HG03135 (cell line): Measurements from ENCODE around the gene DGUOK.
"Not testable (repeated sequence)": the region's sequence is repeated elsewhere in the genome, so short reads cannot be mapped to it uniquely, and the experiment has no call there.

ENCODE experiments used
- ATAC-seq: cut with Tn5 transposase; IDR thresholded peaks from one replicate; pipeline ENCODE4 v1.9.1; 2021; ENCODE audit warnings: mild to moderate bottlenecking, moderate library complexity; ENCODE audit not compliant: unreplicated experiment

Gene DGUOK

DNA sequence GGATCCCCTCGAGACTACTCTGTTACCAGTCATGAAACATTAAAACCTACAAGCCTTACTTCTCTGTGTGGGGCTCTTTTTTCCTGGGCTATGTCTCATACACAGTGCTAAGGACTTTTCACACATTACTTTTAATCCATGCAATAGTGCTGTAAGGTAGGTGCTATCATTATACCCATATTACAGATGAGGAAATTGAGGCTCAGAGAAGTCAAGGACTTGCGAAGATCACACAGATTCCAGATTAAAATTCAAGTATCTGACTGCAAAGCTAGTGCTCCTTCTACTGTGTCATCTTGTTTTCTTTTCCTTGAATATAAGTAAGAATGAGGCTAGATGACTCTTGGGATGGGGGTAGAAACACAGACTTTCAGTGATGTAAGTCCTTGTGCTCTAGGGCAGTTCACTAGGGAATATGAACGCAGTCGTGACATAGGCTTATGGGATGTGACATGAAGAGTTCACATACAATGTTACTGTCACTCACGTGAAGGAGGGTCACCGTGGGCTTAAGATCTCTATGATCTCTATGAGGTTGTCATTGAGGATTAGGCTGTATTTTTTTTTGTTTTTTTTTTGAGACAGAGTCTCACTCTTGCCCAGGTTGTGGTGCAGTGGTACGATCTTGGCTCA lies 7.0 kb upstream of the DGUOK start:
- no peak for ATAC-seq

- ATAC-seq: no peak
Measured at GRCh38 chr2:73920577-73921545, 5.8 kb upstream of the DGUOK start.

DNA sequence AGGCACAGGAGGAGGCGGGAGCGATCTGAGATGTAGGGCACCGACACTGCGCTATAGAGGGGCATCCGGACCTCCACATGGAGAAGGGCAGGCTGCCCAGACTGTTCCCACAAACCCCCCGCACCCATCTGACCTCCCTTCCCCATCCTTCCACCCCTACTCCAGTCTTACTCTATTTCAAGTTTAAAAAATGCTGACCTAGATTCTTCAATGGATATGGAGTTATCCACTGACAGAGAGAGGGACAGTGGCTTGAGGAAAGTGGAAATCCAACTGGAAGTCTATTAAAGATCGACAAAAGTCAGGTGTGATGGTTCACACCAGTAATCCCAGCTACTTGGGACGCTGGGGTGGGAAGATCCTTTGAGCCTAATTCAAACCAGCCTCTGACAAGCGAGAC lies 5.1 kb upstream of the DGUOK start:
- no peak for ATAC-seq

DNA sequence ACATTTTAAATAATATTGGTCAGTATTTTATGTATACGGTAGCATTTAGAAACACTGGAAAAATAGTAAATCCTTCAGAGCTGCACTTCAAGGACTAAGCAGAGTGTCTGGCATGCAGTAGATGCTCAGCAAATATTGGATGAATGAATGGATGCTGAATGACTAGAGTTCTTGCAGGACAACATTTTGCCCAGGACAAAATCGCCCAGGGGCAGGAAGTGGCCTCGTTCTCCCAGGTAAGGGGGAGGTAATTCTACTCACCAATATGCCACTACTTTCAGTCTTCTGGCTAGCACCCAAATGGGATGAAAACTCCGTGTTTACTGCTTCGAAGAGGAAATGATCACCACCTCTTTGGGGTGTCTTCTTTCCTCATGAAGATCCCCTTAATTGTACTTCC lies 4.0 kb upstream of the DGUOK start:
- no peak for ATAC-seq

- ATAC-seq: no peak
Measured at GRCh38 chr2:73925033-73925704, 1.5 kb upstream of the DGUOK start.

GRCh38 chr2:73925853-73926492 lies 707 bp upstream of the DGUOK start:
- ATAC-seq: no peak

DNA sequence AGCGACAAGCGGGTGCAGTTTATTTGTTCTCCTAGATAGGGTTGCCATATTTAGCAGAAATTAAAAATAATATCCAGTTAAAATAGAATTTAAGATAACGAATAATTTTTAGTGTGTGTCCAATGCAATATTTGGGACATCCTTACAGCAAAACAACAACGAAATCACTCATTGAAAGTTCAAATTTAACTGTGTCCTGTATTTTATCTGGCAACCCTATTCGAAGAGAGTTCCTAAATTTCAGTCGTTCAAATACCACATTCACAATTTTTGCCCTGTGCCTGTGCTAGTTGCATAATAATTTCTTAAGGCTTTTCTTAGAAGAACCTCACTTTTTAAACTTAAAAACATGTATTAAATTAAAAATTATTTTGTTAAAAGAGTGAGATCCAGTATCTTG lies 664 bp downstream of the DGUOK start:
- no peak for ATAC-seq

GRCh38 chr2:73928963-73929347 lies 2.3 kb downstream of the DGUOK start:
- no peak for ATAC-seq

DNA sequence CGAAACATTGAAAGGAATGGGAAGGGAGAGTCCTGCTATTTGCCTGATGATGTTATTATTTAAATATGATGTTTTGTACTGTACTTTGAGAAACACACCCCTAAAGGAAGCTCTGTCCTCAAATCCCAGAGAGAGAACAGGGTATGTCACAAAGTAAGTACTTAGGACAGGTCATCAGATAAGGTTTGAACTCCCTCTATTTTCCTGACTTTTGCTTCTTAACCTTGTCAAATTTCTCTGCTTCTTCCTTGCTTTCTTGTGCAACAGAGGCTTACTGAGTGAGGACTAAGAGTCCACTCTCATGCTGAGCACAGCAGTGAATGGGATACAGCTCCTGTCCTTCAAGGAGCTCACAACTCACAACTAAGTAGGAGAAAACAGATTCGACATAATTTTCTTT lies 3.7 kb downstream of the DGUOK start:
- ATAC-seq: no peak

- no peak for ATAC-seq
Measured at GRCh38 chr2:73931531-73932500, 5.1 kb downstream of the DGUOK start.

- ATAC-seq: no peak
Measured at GRCh38 chr2:73933194-73933593, 6.5 kb downstream of the DGUOK start.

DNA sequence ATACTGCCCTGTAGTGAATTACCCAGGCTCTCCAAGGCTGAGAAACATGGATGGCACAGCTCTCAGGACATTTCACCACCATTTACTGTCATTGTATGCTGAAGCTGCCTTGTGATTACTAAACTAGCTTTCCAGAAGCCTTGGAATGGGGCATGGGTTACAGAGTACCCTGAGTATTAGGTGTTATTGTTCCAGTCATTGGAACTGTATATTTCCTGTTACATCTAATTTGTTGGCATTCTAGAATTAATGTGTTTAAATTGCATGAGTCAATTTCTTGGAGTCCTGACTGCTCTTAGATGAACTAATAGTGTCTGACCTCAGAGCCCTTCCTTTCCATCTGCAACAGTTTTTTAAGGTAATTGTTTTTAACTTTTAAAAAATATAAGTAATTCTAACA lies 9.0 kb downstream of the DGUOK start:
- ATAC-seq: no peak

GRCh38 chr2:73937103-73937885 lies 10.6 kb downstream of the DGUOK start:
- no peak for ATAC-seq

DNA sequence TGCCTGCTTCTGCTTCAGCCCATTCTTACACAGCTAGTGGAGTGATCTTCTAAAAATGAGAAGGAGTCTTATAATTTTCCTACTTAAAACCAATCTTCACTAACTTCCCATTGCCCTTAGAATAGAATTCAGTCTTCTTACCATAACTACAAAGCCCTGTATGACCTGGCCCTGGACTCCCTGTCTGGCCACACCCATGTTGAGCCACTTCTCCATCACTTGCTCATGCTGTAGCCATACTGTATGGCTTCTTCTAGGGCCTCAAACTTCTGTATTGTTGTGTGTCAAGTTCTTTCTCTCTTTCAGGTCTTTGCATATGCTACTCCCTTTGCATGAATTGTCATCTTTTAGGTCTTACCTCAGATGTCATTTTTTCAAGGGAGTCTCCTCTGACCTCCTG lies 11.2 kb downstream of the DGUOK start:
- ATAC-seq: no peak

GRCh38 chr2:73938718-73939352 lies 12.2 kb downstream of the DGUOK start:
- ATAC-seq: no peak

DNA sequence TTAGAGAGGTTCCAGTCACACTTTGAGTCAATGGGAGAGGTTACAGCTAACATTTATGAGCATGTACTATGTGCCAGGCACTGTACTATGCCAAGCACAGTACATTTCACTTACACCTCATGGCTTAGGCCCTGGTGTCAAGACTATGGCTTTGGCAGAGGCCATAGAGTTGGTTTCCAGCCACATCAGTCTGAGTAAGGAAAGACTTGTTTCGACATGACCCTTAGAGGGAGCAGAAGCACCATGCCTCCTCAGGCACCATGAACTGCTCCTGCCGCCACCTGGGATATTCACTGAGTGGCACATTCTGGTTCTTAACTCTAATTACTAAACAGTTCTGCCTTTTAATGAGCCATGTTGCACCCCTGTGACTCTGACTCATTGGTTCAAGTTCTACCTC lies 12.7 kb downstream of the DGUOK start:
- ATAC-seq: no peak

DNA sequence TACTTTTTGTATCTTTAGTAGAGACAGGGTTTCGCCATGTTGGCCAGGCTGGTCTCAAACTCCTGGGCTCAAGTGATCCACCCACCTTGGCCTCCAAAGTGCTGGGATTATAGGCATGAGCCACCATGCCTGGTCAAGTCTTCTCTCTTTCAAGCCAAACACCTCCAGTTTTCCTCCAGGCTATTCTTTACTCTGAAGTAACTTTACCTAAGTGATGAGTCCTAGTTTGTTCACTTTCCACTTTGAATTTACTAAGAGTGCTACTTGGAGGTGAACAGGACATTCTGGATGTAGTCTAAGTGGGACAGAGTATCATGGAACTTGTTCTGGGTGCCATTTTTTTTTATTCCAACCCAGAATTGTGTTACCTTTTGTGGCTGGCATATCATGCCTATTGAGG lies 13.4 kb downstream of the DGUOK start:
- ATAC-seq: not testable (repeated sequence)

- no peak for ATAC-seq
Measured at GRCh38 chr2:73942664-73943063, 16.0 kb downstream of the DGUOK start.

- ATAC-seq: no peak
Measured at GRCh38 chr2:73944714-73945113, 18.0 kb downstream of the DGUOK start.
